CD14-positive monocyte (primary cell): ENCODE results near the gene METTL1. TPM values are rescaled to one million over a fixed set of nuclear protein-coding genes. Genes with fewer than 3 reads are reported as not detected.

Source experiments
- DNase-seq, 3 donors: peaks; one replicate each; pipeline ENCODE4 v3.0.0-alpha.2; 2011 to 2022
- H2AFZ ChIP-seq: 2 replicates; pipeline ENCODE4 v1.6.0; 2012; ENCODE audit warnings: mild to moderate bottlenecking, low read depth, low read length, inconsistent platforms; ENCODE audit not compliant: insufficient read depth, poor library complexity, severe bottlenecking
- H3K27ac ChIP-seq, 2 donors: 1 replicate in 1 of 2; 2 replicates in 1 of 2; pipeline ENCODE4 v1.5.1; 2012 to 2013; ENCODE audit warnings: low read length in 2 of 2, control low read depth in 1 of 2, inconsistent platforms in 1 of 2, low read depth in 1 of 2, mild to moderate bottlenecking in 1 of 2
- H3K27me3 ChIP-seq, 2 donors: one replicate each; pipeline versions ENCODE4 v1.6.0 to v1.6.1; 2011 to 2013; ENCODE audit warnings: low read length in 2 of 2; ENCODE audit not compliant: control insufficient read depth in 2 of 2, insufficient read depth in 2 of 2
- H3K36me3 ChIP-seq, 2 donors: replicated peaks in 1 of 2; 1 replicate in 1 of 2; 2 replicates in 1 of 2; pipeline versions ENCODE4 v1.5.1 to v1.6.1; 2012 to 2013; ENCODE audit warnings: low read length in 2 of 2, control low read depth in 1 of 2, inconsistent platforms in 1 of 2, mild to moderate bottlenecking in 1 of 2; ENCODE audit not compliant: insufficient read depth in 2 of 2, control insufficient read depth in 1 of 2
- H3K4me1 ChIP-seq, 2 donors: 1 replicate in 1 of 2; 2 replicates in 1 of 2; pipeline versions ENCODE4 v1.5.1 to v1.6.1; 2012 to 2013; ENCODE audit warnings: low read length in 2 of 2, control low read depth in 1 of 2, inconsistent platforms in 1 of 2, mild to moderate bottlenecking in 1 of 2, moderate library complexity in 1 of 2; ENCODE audit not compliant: insufficient read depth in 2 of 2, control insufficient read depth in 1 of 2
- H3K4me2 ChIP-seq: replicated peaks from 2 replicates; pipeline ENCODE3; 2012; ENCODE audit warnings: low read length, moderate library complexity, mild to moderate bottlenecking; ENCODE audit not compliant: poor library complexity, severe bottlenecking; ENCODE audit errors: extremely low read depth
- H3K4me3 ChIP-seq, 3 experiments: fragments of 200-600 bp in 1 of 3; sonication (generic) in 1 of 3; replicated peaks in 1 of 3; 1 replicate in 2 of 3; 2 replicates in 1 of 3; pipeline ENCODE4 v1.5.1; 2011 to 2013; ENCODE audit warnings: low read length in 3 of 3, mild to moderate bottlenecking in 3 of 3, control low read depth in 2 of 3, low read depth in 2 of 3, inconsistent platforms in 1 of 3, moderate library complexity in 1 of 3
- H3K79me2 ChIP-seq: 2 replicates; pipeline ENCODE4 v1.6.0; 2012; ENCODE audit warnings: mild to moderate bottlenecking, control low read depth, inconsistent platforms, low read length, moderate library complexity; ENCODE audit not compliant: insufficient read depth
- H3K9ac ChIP-seq: 2 replicates; pipeline ENCODE4 v1.6.0; 2017; ENCODE audit warnings: low read length, mild to moderate bottlenecking; ENCODE audit not compliant: insufficient read depth, poor library complexity, severe bottlenecking
- H3K9me3 ChIP-seq, 2 donors: replicated peaks in 1 of 2; 1 replicate in 1 of 2; 2 replicates in 1 of 2; pipeline versions ENCODE4 v1.5.1 to v1.6.1; 2012 to 2013; ENCODE audit warnings: low read length in 2 of 2, control low read depth in 1 of 2; ENCODE audit not compliant: control insufficient read depth in 1 of 2, insufficient read depth in 1 of 2
- H4K20me1 ChIP-seq: 2 replicates; pipeline ENCODE4 v1.6.0; 2012; ENCODE audit warnings: mild to moderate bottlenecking, low read length, control low read depth, moderate library complexity; ENCODE audit not compliant: insufficient read depth
- H3K27ac Mint-ChIP-seq, 7 donors: one replicate each; pipeline ENCODE4 v1.8.0; 2020; ENCODE audit warnings: mild to moderate bottlenecking in 7 of 7, mixed read lengths in 7 of 7, moderate library complexity in 6 of 7, inconsistent platforms in 2 of 7
- H3K27me3 Mint-ChIP-seq, 3 donors: one replicate each; pipeline ENCODE4 v1.8.0; 2021 to 2022; ENCODE audit warnings: low read depth in 3 of 3, mild to moderate bottlenecking in 3 of 3, mixed read lengths in 3 of 3, moderate library complexity in 3 of 3, inconsistent platforms in 1 of 3
- H3K36me3 Mint-ChIP-seq, 2 donors: one replicate each; pipeline ENCODE4 v1.8.0; 2020; ENCODE audit warnings: mixed read lengths in 2 of 2, inconsistent platforms in 1 of 2, mild to moderate bottlenecking in 1 of 2
- H3K4me1 Mint-ChIP-seq: one replicate; pipeline ENCODE4 v1.8.0; 2020; ENCODE audit warnings: mild to moderate bottlenecking, mixed read lengths
- H3K4me3 Mint-ChIP-seq, 2 donors: one replicate each; pipeline ENCODE4 v1.8.0; 2020; ENCODE audit warnings: mild to moderate bottlenecking in 2 of 2, mixed read lengths in 2 of 2, moderate library complexity in 1 of 2
- H3K9me3 Mint-ChIP-seq, 7 donors: one replicate each; pipeline ENCODE4 v1.8.0; 2020 to 2022; ENCODE audit warnings: mixed read lengths in 7 of 7, mild to moderate bottlenecking in 6 of 7, moderate library complexity in 6 of 7, inconsistent platforms in 2 of 7
- CTCF ChIP-seq: fragments of 200-600 bp; IDR thresholded peaks from one replicate; pipeline ENCODE4 v1.8.0; 2022; ENCODE audit warnings: antibody characterized with exemption, mild to moderate bottlenecking
- WGBS: methylation state at CpG from one replicate; pipeline ENCODE4 v1.1.5; 2013; ENCODE audit warnings: missing lambda C conversion rate; ENCODE audit not compliant: insufficient coverage; 5-methylcytosine and 5-hydroxymethylcytosine counted together
- intact Hi-C, 2 donors: fragments of 100-400 bp; cut with micrococcal nuclease; formaldehyde crosslinking; loops; one replicate each; pipeline versions ENCODE4 v1.15.0 to v1.15.1; 2023
- polyA plus RNA-seq, 3 donors: library from polyadenylated mRNA; depleted of rRNA in 1 of 3; unstranded in 2 of 3; stranded (reverse) in 1 of 3; fragments of 300-500 nt in 2 of 3; fragments of >200 nt in 1 of 3; fragmentation: Illumina TruSeq in 2 of 3; gene quantifications; 1 replicate in 2 of 3; 2 replicates in 1 of 3; pipeline ENCODE4 v1.2.3, GENCODE V29; 2012 to 2021

METTL1 gene
- polyA plus RNA-seq, 3 donors: 3.4 to 5.0 (median 3.7) TPM

GRCh38 chr12:57817261-57817989 lies 45.5 kb upstream of the METTL1 start:
- Histone ChIP-seq H4K20me1 (peaks cover 67% of the 10 kb centered on the region), H3K9me3 (no peaks in the 10 kb centered on the region), H3K27me3 (no peaks in the 10 kb centered on the region), H3K9ac (no peak overlapping the region), H2AFZ (no peak overlapping the region), H3K27ac (peak overlapping the region in 1 of 2 donors; percentile 39), H3K4me2 (peak overlapping the region; percentile 10), H3K79me2 (no peaks in the 10 kb centered on the region), H3K4me1 (peaks cover 23% of the 10 kb centered on the region in 2 donors), H3K36me3 (peaks cover 24 to 31% of the 10 kb centered on the region in 2 donors), H3K4me3 (no peak overlapping the region)
- intact Hi-C loops: no loop called here
- peaks cover 31% of the 10 kb centered on the region for H3K4me1 Mint-ChIP-seq
- H3K36me3 Mint-ChIP-seq: peaks cover 28 to 39% of the 10 kb centered on the region in 2 donors
- WGBS: 98% methylated on average over 8 of the region's 8 CpGs
- H3K9me3 Mint-ChIP-seq: no peaks in the 10 kb centered on the region
- H3K4me3 Mint-ChIP-seq: no peak overlapping the region
- no peak for DNase-seq
- H3K27ac Mint-ChIP-seq: peak overlapping the region in 1 of 7 donors; percentile 53
- no peak for TF ChIP-seq CTCF
- H3K27me3 Mint-ChIP-seq: no peaks in the 10 kb centered on the region

- intact Hi-C loops: no loop called here
Observed at GRCh38 chr12:57816855-57817151, 44.9 kb upstream of the METTL1 start.

More at GRCh38 chr12:57816855-57817151, 44.9 kb upstream of the METTL1 start:
- Mint-ChIP-seq H3K27me3 (no peaks in the 10 kb centered on the region), H3K9me3 (peaks cover 0 to 2% (median 0%) of the 10 kb centered on the region in 7 donors), H3K4me1 (peaks cover 31% of the 10 kb centered on the region), H3K4me3 (no peak overlapping the region), H3K27ac (peak overlapping the region in 5 of 7 donors; percentile 2 to 74 (median 54)), H3K36me3 (peaks cover 23 to 32% of the 10 kb centered on the region in 2 donors)
- Histone ChIP-seq H3K27ac (peak overlapping the region in 1 of 2 donors; percentile 39), H3K79me2 (no peaks in the 10 kb centered on the region), H3K4me1 (peaks cover 23% of the 10 kb centered on the region in 2 donors), H3K27me3 (no peaks in the 10 kb centered on the region), H3K9ac (no peak overlapping the region), H2AFZ (no peak overlapping the region), H3K4me2 (peak overlapping the region; percentile 10), H4K20me1 (peaks cover 61% of the 10 kb centered on the region), H3K9me3 (no peaks in the 10 kb centered on the region), H3K36me3 (peaks cover 18 to 25% of the 10 kb centered on the region in 2 donors), H3K4me3 (peak overlapping the region in 1 of 3 experiments; percentile 0)
- no CpG with 5 or more reads among the region's 5 CpGs for WGBS
- DNase-seq: peak; percentile 24 to 38 (median 36)
- no peak for TF ChIP-seq CTCF
